Measurements from ENCODE around the gene RHOA. TPM values are rescaled to one million over a fixed set of nuclear protein-coding genes. Genes with fewer than 3 reads are reported as not detected.
A peak's percentile ranks its signal among the peaks of the same experiment; 100 is the strongest.

Gene RHOA
- total RNA-seq: 525 and 698 TPM in 2 replicates

DNA sequence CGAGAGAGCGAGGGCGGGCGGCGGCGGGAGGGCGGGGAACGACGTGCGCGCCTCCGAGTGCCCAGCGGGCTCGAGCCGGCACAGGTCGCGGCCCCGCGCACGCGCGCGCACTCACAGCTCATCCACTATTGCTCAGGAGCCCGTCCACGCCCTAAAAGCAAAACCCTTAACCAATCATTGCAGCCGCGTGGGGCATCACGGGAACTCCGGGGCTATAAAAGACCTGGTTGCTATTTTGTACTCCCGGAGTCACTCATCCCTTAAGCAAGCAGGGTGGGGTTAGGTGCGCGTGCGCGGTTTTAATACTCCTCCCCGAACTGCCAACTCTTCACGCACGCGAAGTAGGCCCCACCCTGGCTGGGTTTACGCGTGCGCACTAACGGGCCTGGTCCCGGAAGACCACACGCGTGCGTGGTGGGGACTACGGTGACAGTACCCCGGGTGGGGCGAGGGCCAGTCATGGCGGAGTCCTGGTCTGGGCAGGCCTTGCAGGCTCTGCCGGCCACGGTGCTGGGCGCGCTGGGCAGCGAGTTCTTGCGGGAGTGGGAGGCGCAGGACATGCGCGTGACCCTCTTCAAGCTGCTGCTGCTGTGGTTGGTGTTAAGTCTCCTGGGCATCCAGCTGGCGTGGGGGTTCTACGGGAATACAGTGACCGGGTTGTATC, at the start of gene RHOA, which contains the start of gene TCTA:
TSS of gene RHOA (minus strand) at position 9 of the 664 bp plus-strand sequence. CDS start 36,387 bp downstream, outside the sequence.
TSS of gene TCTA (plus strand) at position 456 of the 664 bp plus-strand sequence. CDS start at position 460, 4 bp downstream.
- peak; percentile 99 for DNase-seq (ENCODE audit: low read depth)

- DNase-seq (ENCODE audit: low read depth): no peak
Measured at GRCh38 chr3:49460956-49461355, 49.2 kb upstream of the RHOA start.

- no peak for DNase-seq (ENCODE audit: low read depth)
Measured at GRCh38 chr3:49460188-49460890, 48.6 kb upstream of the RHOA start.

GRCh38 chr3:49456466-49456865, 44.7 kb upstream of the RHOA start:
- DNase-seq (ENCODE audit: low read depth): no peak

- DNase-seq (ENCODE audit: low read depth): no peak
Measured at GRCh38 chr3:49454898-49455681, 43.3 kb upstream of the RHOA start.

DNA sequence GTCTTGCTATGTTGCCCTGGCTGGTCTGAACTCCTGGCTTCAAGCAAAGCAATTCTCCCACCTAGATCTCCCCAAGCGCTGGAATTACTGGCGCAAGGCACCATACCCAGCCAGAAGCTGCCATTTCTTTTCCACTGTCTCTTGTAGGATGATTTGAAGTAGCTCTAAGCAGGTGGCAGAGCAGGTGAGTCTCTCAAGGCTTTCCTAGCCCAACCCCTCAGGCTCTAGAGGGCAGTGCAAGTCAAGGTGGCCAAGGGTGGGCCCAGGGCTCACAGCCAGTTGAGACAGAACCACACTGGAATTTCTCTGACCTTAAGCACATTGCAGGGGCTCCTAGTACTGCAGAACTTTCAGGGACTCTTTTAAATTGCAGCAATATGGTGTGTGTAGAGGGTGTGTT, 42.7 kb upstream of the RHOA start:
- DNase-seq (ENCODE audit: low read depth): peak; percentile 47

- DNase-seq (ENCODE audit: low read depth): no peak
Measured at GRCh38 chr3:49453621-49454020, 41.8 kb upstream of the RHOA start.

DNA sequence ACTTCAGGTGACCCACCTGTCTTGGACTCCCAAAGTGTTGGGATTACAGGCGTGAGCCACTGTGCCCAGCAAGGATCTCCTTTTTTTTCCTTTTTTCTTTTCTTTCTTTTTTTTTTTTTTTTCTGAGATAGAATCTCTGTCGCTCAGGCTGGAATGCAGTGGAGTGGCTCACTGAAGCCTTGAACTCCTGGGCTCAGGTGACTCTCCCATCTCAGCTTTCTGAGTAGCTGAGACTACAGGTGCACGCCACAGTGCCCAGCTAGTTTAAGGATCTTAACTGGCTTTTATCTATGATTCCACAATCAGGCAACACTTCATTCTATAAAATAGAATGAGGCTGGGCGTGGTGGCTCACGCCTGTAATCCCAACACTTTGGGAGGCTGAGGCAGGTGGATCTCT, 33.6 kb upstream of the RHOA start:
- DNase-seq (ENCODE audit: low read depth): no peak

GRCh38 chr3:49434731-49435130, 23.0 kb upstream of the RHOA start:
- DNase-seq (ENCODE audit: low read depth): no peak

DNA sequence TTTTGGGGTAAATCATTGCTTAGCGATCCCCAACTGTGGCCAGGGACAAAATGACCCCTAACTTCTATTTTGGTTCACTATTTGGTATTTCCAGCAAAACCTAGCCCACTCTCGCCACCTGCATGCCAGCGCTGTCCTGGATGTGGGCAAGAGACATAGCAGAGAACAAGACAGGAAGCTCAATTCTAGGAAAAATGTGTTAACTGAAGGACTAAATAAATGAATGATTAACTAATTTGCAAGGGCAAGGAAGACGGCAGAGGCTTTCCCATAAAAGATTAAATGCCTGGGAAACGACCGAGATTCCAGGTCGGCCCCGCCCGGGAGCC, 16.9 kb upstream of the RHOA start:
- peak; percentile 91 for DNase-seq (ENCODE audit: low read depth)

DNA sequence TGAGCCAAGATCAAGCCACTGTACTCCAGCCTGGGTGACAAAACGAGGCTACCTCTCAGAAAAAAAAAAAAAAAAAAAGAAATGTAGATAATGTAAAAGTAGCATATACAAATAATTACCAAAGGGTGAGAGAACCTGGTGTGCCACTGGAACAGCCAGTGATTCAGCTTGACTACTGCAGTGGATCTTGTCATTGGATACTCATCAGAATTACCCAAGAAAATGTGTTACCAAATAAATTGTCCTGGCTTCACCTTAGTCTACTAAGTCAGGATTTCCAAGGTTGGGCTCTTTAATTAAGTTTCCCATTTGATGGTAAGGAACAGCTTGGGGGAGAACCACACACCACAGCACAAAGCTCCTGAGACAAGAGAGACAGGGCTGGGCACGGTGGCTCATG, 15.8 kb upstream of the RHOA start:
- DNase-seq (ENCODE audit: low read depth): peak; percentile 37

GRCh38 chr3:49424816-49425215, 13.0 kb upstream of the RHOA start:
- DNase-seq (ENCODE audit: low read depth): no peak

DNA sequence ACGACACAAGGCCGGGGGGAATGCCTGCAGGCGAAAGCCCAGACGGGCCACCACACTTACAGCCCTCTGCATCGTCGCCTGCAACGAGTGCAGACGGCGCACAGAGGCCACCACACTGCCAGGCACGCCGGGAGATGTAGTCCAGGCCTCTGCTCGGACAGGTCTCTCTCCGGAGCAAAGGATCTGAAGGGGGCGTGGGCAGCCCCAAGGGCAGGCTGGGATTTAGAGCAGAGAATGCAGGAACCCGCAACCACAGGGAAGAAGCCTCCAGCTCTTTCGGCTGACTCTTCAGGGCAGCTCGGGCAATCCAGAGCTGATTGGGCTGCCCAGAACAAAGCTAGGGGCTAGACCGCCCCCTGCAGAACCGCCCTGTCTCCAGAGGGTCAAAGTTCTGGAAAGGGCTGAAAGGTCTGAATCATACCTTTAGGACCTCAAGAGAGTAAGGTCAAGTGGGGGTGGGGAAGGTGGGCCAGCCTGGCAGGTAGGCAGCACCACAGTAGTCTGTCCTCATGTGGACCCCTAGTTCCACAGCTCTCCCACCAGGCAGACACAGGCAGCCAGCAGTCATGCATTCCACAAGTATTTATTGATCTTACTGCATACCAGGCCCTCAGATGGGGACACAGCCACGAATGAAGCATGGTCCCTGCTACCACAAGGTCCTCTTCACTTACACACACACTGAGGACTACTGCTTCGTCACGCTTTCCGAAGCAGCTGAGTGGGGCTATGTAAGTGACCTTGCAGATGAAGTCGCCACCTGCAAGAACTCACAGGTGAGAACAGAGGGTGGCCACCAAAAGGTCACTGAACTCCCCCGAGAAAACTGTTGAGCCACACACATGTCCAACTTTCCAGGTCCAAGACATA, 10.8 kb upstream of the RHOA start, which contains the start of gene AMT:
TSS of gene AMT (minus strand) at position 95 of the 870 bp plus-strand sequence. CDS start at position 72, 23 bp downstream.
- peak; percentile 24 for DNase-seq (ENCODE audit: low read depth)

DNA sequence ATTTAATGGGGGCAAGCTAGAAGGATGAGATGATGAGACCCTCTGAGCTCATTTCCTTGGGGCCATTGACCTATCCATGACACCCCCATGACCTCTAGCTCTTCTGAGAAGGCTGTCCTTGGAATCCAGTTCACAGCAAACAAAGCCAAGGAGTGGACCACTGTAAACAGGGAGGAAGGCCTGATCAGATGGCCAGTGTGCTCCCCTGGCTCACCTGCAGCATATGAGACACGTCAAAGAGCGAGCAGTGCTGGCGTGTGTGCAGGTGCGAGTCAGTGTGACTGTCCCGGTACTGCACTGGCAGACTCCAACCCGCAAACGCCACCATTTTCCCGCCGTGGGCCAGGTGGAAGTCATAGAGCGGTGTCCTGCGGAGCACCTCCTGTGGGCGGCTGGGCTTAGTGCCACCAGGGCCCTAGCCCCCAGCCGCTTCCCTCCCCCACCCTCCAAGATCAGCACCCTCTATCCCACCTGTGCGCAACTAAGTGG, 10.2 kb upstream of the RHOA start:
- DNase-seq (ENCODE audit: low read depth): no peak

- no peak for DNase-seq (ENCODE audit: low read depth)
Measured at GRCh38 chr3:49417516-49418120, 5.8 kb upstream of the RHOA start.

GRCh38 chr3:49416867-49417266, 5.1 kb upstream of the RHOA start:
- no peak for DNase-seq (ENCODE audit: low read depth)

DNA sequence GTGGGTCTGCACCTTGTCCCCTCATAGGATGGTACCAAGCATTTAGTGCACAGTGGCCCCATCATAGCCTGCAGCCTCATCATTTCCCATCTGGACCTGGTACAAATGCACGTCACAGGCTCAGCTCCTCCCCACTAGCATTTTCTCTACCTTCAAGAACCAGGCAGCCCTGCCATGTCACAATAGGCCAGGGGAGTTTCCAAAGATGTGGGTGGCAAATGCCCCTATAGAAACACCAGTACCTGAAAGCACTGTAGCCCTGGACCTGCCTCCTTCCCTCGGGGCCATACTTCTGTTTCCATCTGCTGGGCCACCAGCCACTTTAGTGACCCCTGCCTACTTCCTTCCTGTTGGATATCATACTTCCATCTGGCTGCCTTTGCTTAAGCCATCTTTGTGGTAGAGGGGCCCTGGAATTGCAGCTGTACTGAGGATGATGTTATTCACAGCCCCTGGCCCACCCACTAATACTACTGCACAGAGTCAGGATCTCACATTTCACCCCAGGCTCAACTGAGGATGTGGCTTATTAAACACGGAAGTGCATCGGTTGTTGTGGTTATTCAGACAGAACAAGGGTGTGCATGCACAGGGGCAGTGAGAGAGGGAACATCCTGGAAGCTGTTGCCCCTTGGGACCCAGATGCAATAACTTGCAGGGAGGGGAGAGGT, 4.3 kb upstream of the RHOA start:
- DNase-seq (ENCODE audit: low read depth): no peak

- no peak for DNase-seq (ENCODE audit: low read depth)
Measured at GRCh38 chr3:49414753-49415152, 3.0 kb upstream of the RHOA start.

- no peak for DNase-seq (ENCODE audit: low read depth)
Measured at GRCh38 chr3:49413338-49413734, 1.6 kb upstream of the RHOA start.

DNA sequence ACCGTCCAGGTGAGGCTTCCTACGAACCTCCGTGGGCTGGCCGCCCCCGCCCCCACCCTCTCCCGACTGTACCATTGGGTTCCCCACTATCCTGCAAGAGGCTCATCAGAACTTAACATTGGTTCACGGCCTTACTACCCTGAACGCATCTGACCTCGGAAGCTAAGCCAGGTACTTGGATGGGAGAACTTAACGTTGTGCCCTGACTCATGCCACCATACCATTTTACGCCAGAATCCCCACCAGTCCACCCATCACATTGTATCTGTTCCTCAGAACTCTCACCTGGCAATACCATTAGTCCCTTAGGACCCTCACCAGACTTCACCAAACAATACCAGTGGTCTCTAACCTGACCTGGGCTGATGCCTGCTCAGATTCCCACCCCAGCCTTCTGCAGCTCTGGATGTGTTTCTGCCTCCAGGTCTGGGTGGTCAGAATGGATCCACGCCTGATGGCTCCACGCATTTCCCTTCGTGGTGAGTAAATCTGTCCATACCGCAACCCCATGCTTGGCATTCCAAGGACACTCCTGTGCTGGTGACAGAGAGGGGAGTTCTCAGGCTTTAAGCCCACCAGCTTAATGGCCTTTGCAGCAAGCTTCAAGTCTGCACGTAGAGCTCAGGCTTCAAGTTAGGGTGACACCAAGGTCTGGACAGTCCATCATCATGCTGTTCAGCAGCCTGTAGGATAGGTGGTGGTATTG, 1.0 kb upstream of the RHOA start:
- DNase-seq (ENCODE audit: low read depth): no peak
